D721Med (cell line): ENCODE measurements around the gene GRM2.
A peak's percentile ranks its signal among the peaks of the same experiment; 100 is the strongest.

Source experiments
- DNase-seq: peaks from one replicate; pipeline ENCODE4 v3.0.0; 2011; ENCODE audit warnings: low spot score; ENCODE audit not compliant: insufficient read length
- FAIRE-seq: peaks from 2 replicates; lab custom pipeline; 2011; peaks lifted over from hg19 to GRCh38; lab: Jason Lieb, UNC
- TF ChIP-seq, protein P1 (sequence below): IDR thresholded peaks from 2 replicates; pipeline ENCODE4 v1.5.1; 2012; ENCODE audit warnings: mild to moderate bottlenecking, control low read depth; ENCODE audit not compliant: insufficient read depth; ENCODE audit errors: missing control alignments

The GRM2 gene

DNA sequence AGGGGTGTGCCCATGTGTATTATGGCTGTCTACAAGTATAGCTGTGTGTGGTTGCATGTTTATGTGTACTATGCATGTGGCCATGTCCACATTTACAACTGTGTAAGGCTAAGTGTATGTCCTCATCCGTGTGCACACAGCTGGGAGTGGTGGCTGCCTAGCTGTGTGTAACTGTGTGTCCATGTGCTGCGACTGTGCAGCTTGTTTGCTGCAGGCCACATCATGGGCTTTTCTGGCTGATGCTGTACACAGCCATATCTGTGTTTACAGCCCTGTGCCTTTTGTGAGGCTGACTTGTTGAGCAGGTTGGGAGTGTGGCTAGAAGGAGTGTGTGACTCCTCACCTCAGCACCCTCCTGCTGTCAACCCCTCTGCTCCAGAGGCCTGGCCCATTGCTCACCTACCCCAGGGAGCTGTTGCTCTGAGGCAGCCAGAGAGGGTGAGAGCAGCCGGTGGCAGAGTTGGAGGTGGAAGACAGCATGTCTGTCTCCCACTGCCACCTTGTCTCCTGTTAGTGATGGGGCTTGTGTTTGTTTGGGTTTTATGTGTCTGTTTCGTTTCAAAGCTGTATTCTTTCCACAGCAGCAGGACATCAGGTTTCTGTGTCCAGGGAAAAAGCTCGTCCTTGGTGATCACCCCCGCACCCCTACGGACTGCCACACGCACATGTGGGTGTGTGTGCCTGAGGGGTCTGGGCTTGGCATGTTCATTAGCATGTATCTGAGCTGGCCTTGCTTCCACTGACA lies 1.4 kb upstream of the GRM2 start:
- TF ChIP-seq, protein P1, sequence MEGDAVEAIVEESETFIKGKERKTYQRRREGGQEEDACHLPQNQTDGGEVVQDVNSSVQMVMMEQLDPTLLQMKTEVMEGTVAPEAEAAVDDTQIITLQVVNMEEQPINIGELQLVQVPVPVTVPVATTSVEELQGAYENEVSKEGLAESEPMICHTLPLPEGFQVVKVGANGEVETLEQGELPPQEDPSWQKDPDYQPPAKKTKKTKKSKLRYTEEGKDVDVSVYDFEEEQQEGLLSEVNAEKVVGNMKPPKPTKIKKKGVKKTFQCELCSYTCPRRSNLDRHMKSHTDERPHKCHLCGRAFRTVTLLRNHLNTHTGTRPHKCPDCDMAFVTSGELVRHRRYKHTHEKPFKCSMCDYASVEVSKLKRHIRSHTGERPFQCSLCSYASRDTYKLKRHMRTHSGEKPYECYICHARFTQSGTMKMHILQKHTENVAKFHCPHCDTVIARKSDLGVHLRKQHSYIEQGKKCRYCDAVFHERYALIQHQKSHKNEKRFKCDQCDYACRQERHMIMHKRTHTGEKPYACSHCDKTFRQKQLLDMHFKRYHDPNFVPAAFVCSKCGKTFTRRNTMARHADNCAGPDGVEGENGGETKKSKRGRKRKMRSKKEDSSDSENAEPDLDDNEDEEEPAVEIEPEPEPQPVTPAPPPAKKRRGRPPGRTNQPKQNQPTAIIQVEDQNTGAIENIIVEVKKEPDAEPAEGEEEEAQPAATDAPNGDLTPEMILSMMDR, result no peak
- no peak for FAIRE-seq
- DNase-seq, result peak; percentile 7

DNA sequence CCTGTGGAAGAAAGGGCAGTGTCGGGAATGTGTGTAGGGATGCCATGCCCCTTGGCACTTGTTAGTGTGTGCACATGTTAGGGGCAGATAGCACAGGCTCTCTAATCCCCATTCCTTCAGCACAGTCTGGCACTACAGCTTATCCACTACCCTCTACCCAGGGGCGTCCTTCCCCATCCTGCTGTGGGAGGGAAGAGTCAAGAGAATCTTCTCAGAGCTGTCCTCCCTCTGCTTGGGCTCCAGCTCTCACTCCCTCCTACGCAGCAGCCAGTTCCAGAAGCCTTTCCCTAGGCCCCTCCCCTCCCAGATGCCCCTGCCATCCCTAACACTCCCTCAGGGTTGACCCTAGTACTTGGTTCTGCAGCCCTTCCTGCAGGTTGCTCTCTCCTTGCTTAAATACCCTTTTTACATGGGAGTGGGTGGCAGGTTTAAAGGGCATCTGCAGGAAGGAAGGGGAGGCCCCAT lies 815 bp upstream of the GRM2 start:
- DNase-seq (peak; percentile 15), FAIRE-seq (no peak)
- TF ChIP-seq, protein P1, result no peak

DNA sequence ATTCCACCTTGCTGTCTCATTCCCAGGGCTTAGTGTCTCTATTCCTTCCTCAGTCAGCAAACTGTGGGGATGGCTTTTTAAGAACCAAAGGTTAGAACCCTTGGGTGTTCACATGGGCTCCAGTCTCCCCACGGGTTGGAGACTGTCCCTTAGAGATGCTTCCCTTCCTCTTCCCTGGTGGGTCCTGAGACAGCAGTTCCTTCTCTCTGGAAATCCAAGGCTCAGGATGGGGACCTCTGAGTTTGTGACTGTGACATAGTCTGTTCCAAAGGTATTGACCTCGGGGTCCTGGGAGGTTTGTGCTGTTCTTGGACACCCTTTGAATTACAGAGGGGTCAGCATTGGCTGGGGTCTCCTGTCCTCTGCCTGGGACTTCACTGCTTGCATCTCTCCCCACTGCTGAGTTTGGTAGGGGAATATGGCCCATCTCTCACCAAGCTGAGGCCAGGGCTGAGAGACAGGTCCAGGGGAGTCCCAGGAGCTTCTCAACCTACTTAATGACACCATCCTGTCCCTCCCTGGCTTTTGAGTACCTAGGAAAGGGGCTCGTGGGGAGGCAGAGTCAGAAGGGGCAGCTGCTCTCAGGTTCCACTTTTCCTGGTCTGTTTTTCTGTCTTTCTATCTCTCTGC lies 1.5 kb downstream of the GRM2 start:
- TF ChIP-seq, protein P1, result no peak
- FAIRE-seq (no peak), DNase-seq (peak; percentile 16)

DNA sequence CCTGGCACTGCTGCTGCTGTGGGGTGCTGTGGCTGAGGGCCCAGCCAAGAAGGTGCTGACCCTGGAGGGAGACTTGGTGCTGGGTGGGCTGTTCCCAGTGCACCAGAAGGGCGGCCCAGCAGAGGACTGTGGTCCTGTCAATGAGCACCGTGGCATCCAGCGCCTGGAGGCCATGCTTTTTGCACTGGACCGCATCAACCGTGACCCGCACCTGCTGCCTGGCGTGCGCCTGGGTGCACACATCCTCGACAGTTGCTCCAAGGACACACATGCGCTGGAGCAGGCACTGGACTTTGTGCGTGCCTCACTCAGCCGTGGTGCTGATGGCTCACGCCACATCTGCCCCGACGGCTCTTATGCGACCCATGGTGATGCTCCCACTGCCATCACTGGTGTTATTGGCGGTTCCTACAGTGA lies 2.1 kb downstream of the GRM2 start:
- FAIRE-seq, result no peak
- DNase-seq, result no peak
- TF ChIP-seq, protein P1, result no peak

DNA sequence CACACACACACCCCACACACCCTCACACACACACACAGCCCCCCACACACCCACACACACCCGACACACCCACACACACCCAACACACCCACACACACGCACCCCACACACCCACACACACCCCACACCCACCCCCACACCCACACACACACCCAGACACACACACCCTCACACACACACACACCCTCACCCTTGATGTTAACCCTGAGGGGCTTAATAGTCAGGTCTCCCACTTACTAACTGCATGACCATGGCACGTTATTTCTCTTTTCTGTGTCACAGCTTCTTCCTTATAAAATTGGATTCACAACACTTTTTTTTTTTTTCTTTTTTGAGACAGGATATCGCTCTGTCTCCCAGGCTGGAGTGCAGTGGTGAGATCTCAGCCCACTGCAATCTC lies 2.8 kb downstream of the GRM2 start:
- DNase-seq (peak; percentile 9), FAIRE-seq (no peak)
- TF ChIP-seq, protein P1, result no peak

DNA sequence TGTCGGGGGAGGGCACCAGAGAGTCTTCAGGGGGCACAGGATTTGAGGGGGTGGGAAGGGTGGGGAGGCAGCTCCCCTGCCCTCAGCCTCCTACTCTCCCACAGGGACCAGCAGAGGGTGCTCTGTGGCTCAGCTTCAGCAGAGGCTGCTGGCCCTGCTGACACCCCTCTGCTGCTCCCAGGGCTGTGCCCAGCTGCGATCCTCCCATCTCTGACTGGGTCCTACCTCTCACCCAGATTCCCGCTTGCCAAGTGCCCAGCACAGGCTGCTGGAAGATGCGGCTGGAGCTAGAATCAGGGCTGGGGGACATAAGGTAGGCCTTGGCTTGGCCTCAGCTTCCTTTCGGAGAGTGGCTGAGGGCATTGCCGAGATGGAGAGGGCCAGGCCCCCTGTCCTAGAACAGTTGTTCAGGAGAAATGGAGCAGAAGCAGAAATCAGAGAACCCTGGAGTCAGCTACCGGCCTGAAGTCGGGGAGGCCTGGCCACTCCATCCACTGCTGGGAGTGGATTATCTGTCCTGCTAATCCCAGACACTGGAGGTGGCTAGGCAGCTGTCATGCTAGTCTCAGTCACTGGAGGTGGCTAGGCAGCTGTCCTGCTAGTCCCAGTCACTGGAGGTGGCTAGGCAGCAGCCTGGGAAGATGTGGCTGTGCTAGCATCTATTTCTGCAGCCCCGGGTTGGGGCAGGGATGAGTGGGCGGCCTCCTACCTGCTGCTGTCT lies 3.9 kb downstream of the GRM2 start:
- DNase-seq (peak; percentile 85), FAIRE-seq (no peak)
- TF ChIP-seq, protein P1, result peak; percentile 25
